Cerebellar cortex (tissue), 1 donor: ENCODE measurements around the gene MALL.
"Not testable (repeated sequence)": the region's sequence is repeated elsewhere in the genome, so short reads cannot be mapped to it uniquely, and the experiment has no call there.

Experiments used
- DNase-seq: peaks from one replicate; pipeline ENCODE4 v3.0.0-alpha.2; 2015; ENCODE audit warnings: low spot score

Gene MALL

DNA sequence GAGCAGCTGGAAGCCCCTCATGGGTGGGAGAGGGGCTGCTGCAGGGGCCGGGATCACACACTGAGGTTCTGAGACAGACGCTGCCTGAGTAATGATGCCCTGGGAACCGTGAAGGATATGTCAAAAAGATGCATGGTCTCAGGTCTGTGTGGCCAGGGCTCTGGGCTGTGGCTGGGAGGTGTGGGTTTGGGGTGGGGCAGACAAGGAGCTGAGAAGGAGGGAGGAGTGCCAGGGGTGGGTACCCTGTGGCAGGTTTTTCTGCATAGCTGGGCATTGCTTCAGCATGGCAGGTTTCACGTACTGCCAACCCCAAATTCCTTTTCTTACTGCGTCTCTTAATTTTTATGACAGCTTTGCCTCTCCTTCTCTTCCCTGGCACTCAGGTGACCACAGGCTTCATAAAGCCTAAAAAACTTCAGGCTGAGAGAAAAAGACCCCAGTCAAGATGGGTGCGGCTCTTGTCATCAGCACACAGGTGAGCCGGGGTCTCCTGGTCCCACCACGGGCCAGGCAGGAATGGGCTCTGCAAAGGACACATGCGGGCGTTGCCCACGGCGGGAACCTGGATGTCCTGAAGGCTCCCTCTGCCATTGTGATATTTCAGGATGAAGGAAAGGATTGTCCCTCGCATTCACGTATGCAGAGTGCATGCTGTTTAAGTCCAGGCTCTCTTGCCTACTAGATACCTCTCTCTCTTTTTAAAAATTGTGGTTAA lies 18.0 kb downstream of the MALL start:
- DNase-seq: no peak

DNA sequence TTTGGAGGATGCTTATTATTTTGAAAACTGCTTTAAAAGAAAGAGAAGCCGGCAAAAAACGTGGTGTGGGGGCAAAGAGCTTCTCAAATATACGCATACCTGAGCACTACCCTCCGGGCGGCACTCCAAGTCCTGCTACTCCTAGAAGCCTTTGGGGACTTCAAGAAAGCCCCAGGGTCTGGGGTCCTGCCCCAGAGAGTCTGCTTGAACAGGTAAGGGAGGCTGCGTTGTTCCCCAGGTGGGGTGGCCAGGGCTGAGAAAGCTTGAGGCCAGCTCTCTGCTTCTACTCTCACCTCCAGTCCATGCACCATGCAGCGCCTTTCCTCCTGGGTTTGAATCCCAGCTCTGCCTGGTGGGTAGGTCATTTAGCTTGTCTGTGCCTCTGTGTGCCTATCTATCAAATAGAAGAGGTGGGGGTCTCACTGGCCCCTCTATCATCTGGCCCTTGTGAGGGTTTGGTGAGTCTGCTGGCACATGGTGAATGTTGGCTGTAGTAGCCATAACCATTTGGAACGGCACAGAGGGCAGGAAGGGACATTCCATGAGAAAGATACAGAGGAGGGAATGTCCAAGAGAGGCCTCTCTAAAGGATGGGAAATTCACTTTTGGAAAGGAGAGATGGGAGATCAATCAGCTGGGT lies 19.5 kb downstream of the MALL start:
- DNase-seq: no peak

DNA sequence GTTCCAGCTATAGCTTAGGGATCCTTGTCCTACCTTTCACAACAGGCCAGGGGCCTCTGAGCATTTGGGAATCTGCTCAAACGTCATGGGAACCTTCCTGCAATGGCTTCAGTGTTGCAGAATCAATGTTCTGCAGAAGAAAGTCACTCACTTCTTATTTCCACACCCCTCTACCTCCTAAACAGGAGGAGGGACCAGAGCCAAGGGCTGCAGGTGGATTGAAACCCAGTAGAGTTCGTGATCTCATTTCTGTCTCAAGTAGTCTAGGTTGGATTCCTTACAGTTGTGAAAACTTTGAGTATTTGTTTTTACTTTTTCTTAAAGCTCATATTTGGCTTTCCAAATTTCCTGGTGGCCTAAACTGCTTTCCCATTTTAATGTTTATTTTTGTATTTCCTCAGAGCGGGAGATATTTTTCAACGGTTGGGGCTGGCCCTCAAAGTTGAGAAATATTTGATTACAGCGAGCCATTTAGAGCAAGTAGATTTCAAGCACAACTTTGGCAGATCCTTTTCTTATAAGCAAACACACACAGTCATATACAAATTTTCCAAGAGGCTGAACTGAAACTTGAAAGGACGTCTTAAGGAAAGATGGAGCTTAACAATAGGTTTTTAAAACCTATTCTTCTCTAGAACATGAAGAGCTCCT lies 20.6 kb downstream of the MALL start:
- not testable (repeated sequence) for DNase-seq

DNA sequence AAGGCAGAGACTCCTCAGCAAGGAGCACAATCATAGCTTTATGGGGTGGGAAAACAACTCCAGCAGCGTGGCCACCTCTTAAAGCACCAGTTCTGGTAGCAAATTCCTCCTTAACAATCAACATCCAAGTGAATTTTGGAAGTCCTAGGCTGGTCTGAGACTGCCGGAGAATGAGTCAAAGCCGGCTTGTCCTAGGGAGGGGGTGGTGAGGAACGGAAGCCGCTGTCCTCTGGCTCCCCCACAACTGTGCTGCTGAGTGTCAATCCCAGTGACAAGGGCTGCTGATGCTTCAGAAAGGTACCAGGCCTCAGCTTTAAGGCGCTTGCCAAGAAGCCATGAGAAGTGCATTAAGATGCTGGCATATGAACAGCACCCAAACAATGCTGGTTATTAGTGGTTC lies 21.7 kb downstream of the MALL start:
- DNase-seq: not testable (repeated sequence)

DNA sequence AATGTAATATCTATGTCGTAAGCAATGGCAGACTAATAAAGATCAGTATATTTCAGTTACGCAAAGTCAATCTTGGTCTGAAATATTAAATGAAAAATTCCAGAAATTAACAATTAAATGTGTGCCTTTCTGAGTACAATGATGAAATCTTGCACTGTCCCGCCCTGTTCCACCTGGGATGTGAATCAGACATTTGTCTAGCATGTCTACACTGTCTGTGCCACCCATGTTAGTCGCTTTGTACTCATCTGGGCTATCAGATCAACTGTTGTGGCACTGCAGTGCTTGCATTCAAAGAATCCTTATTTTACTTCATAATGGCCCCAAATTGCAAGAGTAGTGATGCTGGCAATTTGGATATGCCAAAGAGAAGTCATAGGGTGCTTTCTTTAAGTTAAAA lies 25.5 kb downstream of the MALL start:
- not testable (repeated sequence) for DNase-seq

DNA sequence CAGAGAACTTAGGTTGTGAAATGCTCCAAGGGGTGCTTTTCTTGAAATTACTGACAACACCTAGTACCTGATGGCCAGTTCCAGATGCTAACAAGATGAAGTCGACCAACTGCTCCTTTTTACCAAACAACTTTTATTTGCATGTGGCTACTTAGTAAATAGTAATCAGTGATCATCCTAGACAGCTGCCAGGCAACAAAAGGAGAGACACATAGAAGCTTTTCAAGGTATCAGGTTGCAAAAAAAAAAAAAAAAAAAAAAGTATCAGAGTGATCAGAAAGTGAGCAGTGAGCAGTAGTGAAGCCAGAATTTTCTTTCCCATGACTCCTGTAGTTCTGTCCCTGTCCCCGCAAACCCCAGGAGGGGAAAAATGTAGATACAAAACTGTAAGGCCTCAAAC lies 31.9 kb downstream of the MALL start:
- not testable (repeated sequence) for DNase-seq

DNA sequence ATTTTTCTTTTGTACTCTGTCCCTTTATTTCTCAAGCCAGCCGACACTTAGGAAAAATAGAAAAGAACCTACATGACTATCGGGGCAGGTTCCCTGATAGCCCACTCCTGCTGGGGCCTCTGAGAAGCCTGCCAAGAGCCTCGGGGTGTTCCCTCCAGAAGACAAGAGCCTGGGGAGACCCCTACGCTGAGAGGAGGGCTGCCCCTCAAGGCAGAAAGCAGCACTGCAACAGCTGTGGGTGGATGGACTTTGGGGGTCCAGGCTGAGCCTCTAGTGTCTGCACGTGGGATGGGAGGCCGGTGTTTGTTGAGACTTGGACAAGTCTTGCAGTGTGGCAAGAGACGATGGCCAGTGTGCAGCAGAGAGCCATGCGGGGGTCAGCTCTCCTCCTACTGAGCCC lies 32.5 kb downstream of the MALL start:
- not testable (repeated sequence) for DNase-seq

DNA sequence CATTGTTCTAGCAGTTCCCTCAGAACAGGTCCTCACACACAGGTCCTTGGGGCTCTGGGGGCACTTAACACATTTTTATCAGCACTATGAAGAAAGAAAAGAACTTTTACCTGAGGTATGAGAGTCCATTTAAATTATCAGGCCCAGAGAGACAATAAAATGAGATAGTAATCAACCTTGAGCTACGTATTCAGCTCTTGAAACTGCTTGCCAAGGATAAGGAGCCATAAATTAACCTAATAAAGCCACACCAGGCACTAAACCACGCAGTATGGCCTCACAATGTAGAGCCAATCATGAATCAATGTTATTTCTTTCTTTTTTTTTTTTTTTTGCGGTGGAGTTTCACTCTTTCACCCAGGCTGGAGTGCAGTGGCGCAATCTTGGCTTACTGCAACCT lies 37.5 kb downstream of the MALL start:
- DNase-seq: not testable (repeated sequence)

DNA sequence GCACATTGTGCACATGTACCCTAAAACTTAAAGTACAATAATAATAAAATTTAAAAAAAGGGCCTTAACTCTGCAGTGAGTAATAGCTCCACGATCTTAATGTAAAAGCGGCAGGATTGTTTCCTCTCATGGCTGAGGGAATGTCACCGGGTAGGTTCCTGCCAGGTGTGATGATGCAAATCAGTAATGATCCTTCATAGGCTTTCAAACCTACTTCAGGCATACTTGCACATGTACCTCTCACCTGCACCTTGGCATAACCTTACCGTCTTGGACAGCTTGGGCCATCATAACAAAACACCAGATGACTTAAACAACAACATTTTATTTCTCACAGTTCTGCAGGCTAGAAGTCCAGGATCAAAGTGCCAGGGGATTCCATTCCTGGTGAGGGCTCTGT lies 39.7 kb downstream of the MALL start:
- DNase-seq: not testable (repeated sequence)

DNA sequence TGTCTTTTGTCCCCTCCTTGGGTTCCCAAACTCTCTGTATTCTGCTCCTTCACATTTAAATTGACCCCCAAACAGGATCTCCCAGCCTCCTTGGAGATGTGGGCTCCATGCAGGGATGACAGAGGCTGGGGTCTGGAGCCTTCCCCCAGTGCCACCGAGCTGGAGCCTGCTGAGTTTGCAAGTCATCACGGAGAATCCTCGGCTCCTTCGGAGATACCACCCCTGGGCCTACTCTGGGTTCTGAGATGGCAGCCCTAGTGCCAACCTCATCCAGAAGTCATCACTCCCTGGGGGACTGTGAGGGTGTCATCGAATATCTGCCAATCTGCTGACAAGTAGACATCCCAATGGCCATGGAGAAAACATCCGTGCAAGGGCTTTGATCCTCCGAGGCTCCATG lies 45.8 kb downstream of the MALL start:
- DNase-seq: not testable (repeated sequence)

DNA sequence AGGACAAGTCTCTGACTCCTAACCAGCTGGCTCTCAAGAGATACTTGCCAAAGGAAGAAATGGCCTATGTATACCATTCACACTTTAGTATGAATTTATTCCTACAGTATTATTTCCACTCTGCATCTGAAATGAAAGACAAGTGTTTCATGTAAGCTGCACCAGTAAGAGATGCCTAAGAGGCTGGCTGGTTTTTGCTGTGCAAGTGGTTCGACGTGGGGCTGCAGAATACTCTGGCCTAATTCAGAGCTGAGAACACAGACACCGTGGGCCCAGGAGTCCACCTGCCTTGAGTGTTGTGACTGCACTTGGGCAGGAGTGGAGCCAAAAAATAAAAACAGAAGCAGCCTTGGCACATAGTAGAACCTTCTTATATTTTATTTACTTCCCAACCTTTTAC lies 47.5 kb downstream of the MALL start:
- not testable (repeated sequence) for DNase-seq

DNA sequence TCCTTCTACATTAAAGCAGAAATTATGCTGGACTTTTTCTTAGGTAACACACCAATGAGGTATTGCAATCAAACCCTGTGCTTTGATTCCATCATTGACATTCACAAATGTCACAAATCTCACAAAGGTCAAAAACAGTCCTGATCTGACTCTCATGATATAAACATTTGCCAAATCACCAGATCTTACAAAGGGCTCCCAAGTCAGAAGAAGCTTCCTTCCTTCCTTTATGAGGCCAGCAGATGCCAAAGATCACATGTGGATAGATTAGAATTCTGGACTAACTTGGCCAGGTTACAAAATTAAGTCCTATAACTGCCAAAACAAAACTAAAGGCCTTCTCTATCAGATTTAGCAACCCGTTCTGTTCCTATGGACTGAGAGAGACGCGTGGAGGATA lies 53.3 kb downstream of the MALL start:
- DNase-seq: not testable (repeated sequence)

DNA sequence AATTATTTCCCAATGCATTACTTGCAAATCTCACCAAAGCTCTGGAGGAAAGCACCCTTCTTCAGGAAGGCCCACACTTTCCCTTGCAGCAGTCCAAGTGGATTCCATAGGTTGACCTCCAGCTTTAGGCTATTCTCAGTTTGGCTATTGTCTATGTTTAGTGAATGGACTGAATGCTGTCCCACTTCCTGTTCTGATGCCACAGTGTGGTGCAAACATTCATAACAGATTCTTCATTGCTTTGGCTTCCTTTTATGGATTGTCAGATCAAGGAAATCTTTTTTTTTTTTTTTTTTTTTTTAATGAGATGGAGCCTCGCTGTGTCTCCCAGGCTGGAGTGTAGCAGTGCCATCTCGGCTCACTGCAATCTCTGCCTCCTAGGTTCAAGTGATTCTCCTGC lies 55.1 kb downstream of the MALL start:
- not testable (repeated sequence) for DNase-seq

DNA sequence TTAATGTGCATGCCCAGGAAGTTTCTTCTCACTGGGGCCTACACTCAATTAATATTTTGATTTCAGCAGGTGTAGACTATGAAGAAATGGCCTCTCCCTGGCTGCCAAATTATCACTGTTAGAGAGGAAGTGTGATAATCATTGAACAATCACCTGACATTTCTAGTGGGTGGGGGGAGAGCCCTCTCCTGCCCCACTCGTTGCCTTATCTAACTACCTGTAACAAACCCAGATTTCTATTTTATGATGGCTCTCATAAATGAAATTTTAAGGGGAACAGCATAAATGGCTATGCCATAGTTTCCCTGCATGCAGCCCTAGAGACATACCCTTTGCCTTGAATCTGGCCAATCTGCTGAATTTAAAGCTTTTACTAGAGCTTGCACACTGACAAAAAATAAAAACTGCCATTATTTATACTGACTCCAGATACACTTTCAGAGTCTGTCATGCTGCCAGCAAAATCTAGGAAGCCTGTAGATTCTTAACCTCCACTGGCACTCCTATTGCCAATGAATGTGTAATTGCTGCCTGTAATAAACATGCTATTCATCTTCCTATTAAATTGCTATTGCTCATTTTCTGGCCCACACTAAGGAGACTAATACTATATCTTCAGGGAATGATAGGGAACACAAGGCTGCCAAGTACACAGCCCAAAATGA lies 55.8 kb downstream of the MALL start:
- DNase-seq: not testable (repeated sequence)

DNA sequence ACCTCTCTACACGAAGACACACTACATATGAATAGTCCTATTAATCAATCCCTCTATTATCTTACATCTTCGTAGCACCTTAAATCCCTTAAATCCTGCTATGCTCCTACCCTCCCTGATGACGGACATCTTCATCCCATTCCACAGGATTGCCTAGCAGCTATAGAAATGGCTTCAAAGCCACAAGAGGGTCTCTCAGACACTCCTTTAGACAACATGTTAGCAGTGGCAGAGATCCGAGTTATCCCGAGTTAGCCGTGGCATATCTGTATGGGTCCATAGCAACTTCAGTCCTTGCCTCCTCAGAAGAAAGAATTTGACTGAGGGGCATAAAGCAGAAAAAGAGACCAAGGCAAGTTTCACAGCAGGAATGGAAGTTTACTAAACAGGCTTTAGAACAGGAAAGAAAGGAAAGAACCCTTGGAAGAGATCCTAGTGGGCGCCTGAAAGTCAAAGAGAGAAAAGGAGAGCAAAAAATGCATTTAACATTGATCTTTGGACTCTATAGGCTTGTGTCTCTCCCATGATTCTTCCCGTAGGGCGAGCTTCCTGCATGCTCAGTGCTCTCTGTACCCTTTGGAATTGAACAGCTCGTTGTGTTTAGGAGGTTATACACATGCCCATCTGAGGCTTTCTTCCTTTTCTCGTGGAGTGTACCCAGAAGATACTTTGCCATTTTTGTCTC lies 56.5 kb downstream of the MALL start:
- not testable (repeated sequence) for DNase-seq

DNA sequence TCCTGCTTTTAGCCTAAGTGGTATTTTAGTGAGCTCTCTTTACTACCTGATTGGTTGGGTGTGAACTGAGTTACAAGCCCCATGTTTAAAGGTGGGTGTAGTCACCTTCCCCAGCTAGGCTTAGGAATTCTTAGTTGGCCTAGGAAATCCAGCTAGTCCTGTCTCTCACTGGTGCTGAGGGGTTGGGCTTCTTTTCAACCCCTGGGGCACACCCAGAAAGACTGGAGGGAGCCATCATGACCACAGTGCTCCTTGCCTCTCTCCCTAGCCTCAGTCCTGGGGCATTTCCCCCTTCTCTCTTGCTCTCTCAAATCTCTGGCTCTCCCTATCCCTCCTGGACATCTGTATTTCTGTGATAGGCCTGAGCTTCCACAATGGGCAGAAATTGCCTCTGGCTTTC lies 57.6 kb downstream of the MALL start:
- DNase-seq: not testable (repeated sequence)

DNA sequence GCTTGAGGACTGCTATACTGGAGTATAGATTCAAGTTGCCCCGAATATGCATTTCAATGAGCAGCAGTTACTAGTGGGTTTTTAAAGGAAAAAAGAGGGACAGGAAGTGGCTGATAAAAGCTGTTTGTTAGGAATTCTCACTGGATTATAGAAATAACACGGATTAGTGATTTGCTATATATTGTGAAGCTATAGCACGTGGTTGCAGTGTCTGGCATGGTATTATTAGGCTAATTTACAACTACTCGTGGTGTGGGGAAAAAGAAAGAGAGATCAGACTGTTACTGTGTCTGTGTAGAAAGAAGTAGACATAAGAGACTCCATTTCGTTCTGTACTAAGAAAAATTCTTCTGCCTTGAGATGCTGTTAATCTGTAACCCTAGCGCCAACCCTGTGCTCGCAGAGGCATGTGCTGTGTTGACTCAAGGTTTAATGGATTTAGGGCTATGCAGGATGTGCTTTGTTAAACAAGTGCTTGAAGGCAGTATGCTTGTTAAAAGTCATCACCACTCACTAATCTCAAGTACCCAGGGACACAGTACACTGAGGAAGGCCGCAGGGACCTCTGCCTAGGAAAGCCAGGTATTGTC lies 59.7 kb downstream of the MALL start:
- not testable (repeated sequence) for DNase-seq

DNA sequence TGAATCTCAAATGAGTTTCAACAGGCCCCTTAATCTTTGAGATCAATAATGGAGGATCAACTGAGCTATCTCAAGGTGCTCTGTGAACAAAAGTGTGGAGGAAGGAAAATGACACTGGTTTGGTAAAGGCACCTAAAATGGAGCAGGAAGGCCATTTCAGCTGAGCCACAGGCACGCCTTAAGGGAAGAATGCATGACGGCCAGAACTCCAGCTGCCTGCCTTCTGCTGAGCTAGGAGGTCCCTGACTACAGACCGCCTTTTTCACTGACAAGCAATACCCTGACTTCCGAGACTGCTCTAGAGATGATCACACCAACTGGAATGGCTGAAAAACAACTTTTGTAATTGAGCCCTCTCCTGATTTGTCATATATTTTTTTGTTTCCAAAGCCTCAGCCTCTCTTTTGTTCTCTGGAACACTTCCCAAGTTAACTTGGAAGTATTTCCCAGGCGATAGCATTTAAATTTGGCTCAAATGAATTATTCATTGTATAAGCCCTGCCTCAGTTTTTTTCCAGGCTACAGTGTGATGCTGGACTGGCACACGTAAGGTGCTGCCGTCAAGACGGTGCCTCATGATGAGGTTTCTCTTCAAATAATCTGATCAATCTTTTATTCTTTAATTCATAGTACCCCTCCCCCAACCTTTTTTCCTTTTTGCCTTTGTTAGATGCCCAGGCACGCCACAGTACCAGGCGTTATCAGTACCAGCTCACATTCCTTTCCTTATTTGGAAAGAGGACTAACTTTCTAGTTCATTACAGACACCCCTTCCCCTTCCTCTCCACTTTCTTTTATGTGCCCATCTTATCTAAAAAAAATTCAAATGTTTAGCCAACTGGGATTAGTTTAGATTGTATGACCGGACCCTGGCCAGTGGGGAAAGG lies 60.9 kb downstream of the MALL start:
- peak; percentile 5 for DNase-seq

DNA sequence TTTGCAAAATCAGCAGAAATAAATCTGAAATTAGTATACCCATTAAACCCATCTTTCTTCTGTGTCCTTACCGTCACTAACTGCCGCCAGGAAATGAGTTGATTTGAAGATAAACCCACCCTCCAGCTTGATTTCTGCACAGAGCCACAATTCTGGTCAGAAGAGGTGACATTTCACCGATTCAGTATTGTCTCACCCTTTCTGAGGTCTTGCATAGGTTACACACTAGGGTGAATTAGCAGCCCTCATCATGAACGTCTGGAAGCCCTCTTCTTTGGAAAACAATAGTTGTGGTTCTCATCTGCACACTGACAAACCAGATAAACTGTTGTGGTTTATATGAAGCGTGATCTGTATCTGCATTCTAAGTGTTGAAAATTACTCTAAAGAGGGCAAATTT lies 61.9 kb downstream of the MALL start:
- not testable (repeated sequence) for DNase-seq

DNA sequence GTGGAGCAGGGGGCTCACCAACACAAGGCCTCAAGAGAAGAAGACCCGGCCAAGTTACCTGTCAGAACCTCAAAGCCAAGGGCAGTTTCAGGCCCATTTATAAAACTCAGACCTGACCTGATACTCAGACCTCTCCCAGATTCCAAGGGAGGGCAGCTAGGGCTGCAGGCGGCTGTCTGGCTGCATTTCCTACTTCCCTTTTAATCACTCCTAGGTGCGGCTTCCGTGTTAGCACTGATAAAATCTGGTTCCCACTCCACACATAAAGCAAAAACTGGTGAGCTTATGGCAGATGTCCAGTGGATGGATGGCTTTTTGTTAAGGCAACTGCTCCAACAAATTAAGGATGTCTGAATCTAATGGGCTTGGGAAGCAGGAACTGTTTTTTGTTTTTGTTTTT lies 63.5 kb downstream of the MALL start:
- DNase-seq: not testable (repeated sequence)

DNA sequence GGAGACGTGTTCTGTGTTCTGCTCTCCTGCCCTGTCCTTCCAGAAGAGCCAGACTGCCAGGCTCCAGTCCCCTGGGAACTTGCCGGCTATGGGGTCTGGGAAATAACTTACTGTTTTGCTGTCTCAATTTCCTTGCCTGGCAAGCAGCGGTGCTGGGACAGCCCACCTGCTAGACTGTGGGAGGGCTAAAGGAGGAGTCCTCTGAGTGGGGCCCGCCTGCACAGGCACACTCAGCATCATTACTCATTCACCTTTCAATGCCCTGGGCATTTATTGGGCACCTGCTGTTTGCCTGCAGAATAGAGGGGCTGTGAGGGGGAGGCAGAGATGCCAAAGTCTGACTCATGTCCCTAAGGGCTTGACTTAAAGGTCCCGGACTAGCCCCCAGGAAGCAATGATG lies 65.4 kb downstream of the MALL start:
- DNase-seq: not testable (repeated sequence)
